Gastroesophageal sphincter (tissue), 3 donors: ENCODE results near the gene FCHO1.

Source experiments
- CTCF ChIP-seq, 4 experiments: fragments of 200-600 bp in 2 of 4; fragments of 450-650 bp in 2 of 4; sonication (generic) in 1 of 4; IDR thresholded peaks; one replicate each; pipeline ENCODE4 v1.5.1; 2017 to 2019; ENCODE audit warnings: antibody characterized with exemption in 4 of 4, mild to moderate bottlenecking in 2 of 4, moderate library complexity in 2 of 4
- POLR2A ChIP-seq, 2 donors: fragments of 450-650 bp; IDR thresholded peaks; one replicate each; pipeline ENCODE4 v1.6.1; 2017; ENCODE audit warnings: antibody characterized with exemption in 2 of 2, mild to moderate bottlenecking in 2 of 2, moderate library complexity in 1 of 2
- POLR2AphosphoS5 ChIP-seq: sonication (generic); formaldehyde crosslinking; IDR thresholded peaks from one replicate; pipeline ENCODE4 v1.6.1; 2017; ENCODE audit warnings: antibody characterized with exemption

- TF ChIP-seq CTCF (IDR thresholded peaks at IDR 0.05) (no peak), POLR2A (IDR thresholded peaks at IDR 0.05) (no peak), POLR2AphosphoS5 (no peak)
These were observed 5.8 kb downstream of the FCHO1 start for GRCh38 chr19:17757125-17757524.
